Smooth muscle cell (in vitro differentiated cells): ENCODE data around the gene TTC22. TPM values are rescaled to one million over a fixed set of nuclear protein-coding genes. Genes with fewer than 3 reads are reported as not detected.

ENCODE experiments used
- DNase-seq: peaks from one replicate; lab custom pipeline; 2025; ENCODE audit not compliant: unreplicated experiment; lab: John Stamatoyannopoulos, UW
- H2AFZ ChIP-seq: fragments of 200-600 bp; sonication (generic); 2 replicates; pipeline ENCODE4 v1.6.0; 2016; ENCODE audit warnings: antibody characterized with exemption, low read depth, mild to moderate bottlenecking
- H3F3A ChIP-seq: fragments of 200-600 bp; sonication (generic); 2 replicates; pipeline ENCODE4 v1.6.0; 2017; ENCODE audit warnings: antibody characterized with exemption, low read depth
- H3K27ac ChIP-seq: fragments of 200-600 bp; sonication (generic); 2 replicates; pipeline ENCODE4 v1.5.1; 2016; ENCODE audit warnings: low read depth, mild to moderate bottlenecking
- H3K27me3 ChIP-seq: fragments of 200-600 bp; sonication (generic); 2 replicates; pipeline ENCODE4 v1.6.1; 2016; ENCODE audit warnings: low read depth, mild to moderate bottlenecking
- H3K36me3 ChIP-seq: fragments of 200-600 bp; sonication (generic); 2 replicates; pipeline ENCODE4 v1.5.1; 2016; ENCODE audit warnings: low read depth
- H3K4me1 ChIP-seq: fragments of 200-600 bp; sonication (generic); 2 replicates; pipeline ENCODE4 v1.5.1; 2016; ENCODE audit warnings: low read depth
- H3K4me2 ChIP-seq: fragments of 200-600 bp; sonication (generic); 2 replicates; pipeline ENCODE4 v1.6.0; 2016; ENCODE audit warnings: mild to moderate bottlenecking
- H3K4me3 ChIP-seq: fragments of 200-600 bp; sonication (generic); 2 replicates; pipeline ENCODE4 v1.5.1; 2016; ENCODE audit warnings: mild to moderate bottlenecking
- H3K79me2 ChIP-seq: fragments of 200-600 bp; sonication (generic); 2 replicates; pipeline ENCODE4 v1.6.0; 2016; ENCODE audit warnings: low read depth, mild to moderate bottlenecking
- H3K9ac ChIP-seq: fragments of 200-600 bp; sonication (generic); 2 replicates; pipeline ENCODE4 v1.6.0; 2016; ENCODE audit warnings: low read depth
- H3K9me3 ChIP-seq: fragments of 200-600 bp; sonication (generic); replicated peaks from 2 replicates; pipeline ENCODE4 v1.5.1; 2016; ENCODE audit warnings: low read depth
- H4K20me1 ChIP-seq: fragments of 200-600 bp; sonication (generic); 2 replicates; pipeline ENCODE4 v1.6.0; 2016; ENCODE audit warnings: low read depth
- CTCF ChIP-seq: fragments of 200-600 bp; sonication (generic); IDR thresholded peaks from 2 replicates; pipeline ENCODE4 v1.5.1; 2017; ENCODE audit warnings: borderline replicate concordance, mild to moderate bottlenecking, antibody characterized with exemption; ENCODE audit not compliant: insufficient read depth, poor library complexity, severe bottlenecking
- WGBS: methylation state at CpG from one replicate; pipeline ENCODE4 v1.1.7; 2016; ENCODE audit warnings: low lambda C conversion rate; 5-methylcytosine and 5-hydroxymethylcytosine counted together
- polyA plus RNA-seq: library from polyadenylated mRNA; unstranded; fragments of >200 nt; fragmentation: Nextera tagmentation; extraction: Ambion mirVana; gene quantifications from 2 replicates; pipeline ENCODE4 v1.2.1, GENCODE V29; 2016
- total RNA-seq: library from RNA; depleted of rRNA; stranded (reverse); fragments of >200 nt; gene quantifications from 2 replicates; pipeline ENCODE4 v1.2.3, GENCODE V29; 2014

Gene TTC22
- total and polyA plus RNA-seq, 2 experiments from 2014 or later: 0.50 to 1.3 TPM

DNA sequence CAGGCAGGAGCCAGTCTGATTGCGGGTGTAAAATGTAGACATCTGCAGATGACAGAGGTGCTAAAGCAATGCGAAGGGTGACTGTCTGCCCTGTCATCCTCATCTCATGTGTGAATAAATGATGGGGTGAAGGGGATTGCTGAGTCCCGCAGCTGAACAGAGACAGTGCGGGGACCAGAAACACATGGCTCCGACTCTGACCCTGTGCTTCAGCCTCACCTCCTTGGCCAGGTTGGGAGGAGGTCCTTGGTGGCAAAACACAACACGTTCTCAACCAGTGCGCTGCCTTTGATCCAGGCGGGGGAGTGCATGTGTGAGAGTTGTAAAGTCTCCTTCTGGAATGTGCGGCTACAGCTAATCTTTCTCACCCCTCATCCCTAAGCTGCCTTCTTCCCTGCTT, 32.0 kb upstream of the TTC22 start:
- Histone ChIP-seq H3K4me1 (no peaks in the 10 kb centered on the region), H3K4me2 (no peak overlapping the region), H3K27me3 (peaks cover 4% of the 10 kb centered on the region), H3K79me2 (no peaks in the 10 kb centered on the region), H3K9me3 (peaks cover 11% of the 10 kb centered on the region), H3F3A (no peaks in the 10 kb centered on the region), H4K20me1 (no peaks in the 10 kb centered on the region), H2AFZ (no peak overlapping the region), H3K27ac (no peak overlapping the region), H3K4me3 (no peak overlapping the region), H3K36me3 (no peaks in the 10 kb centered on the region), H3K9ac (no peak overlapping the region)
- TF ChIP-seq CTCF: no peak
- no peak for DNase-seq
- WGBS: 85% methylated on average over 9 of the region's 9 CpGs

- Histone ChIP-seq H3K4me1 (no peaks in the 10 kb centered on the region), H3K4me2 (no peak overlapping the region), H3K27ac (no peak overlapping the region), H3F3A (no peaks in the 10 kb centered on the region), H3K27me3 (no peaks in the 10 kb centered on the region), H3K9me3 (peaks cover 5% of the 10 kb centered on the region), H3K36me3 (no peaks in the 10 kb centered on the region), H3K4me3 (no peak overlapping the region), H3K9ac (no peak overlapping the region), H4K20me1 (no peaks in the 10 kb centered on the region), H3K79me2 (no peaks in the 10 kb centered on the region), H2AFZ (no peak overlapping the region)
- WGBS: 98% methylated on average over 4 of the region's 4 CpGs
- TF ChIP-seq CTCF: no peak
- DNase-seq: no peak
These were observed 25.2 kb upstream of the TTC22 start for GRCh38 chr1:54826226-54826816.

DNA sequence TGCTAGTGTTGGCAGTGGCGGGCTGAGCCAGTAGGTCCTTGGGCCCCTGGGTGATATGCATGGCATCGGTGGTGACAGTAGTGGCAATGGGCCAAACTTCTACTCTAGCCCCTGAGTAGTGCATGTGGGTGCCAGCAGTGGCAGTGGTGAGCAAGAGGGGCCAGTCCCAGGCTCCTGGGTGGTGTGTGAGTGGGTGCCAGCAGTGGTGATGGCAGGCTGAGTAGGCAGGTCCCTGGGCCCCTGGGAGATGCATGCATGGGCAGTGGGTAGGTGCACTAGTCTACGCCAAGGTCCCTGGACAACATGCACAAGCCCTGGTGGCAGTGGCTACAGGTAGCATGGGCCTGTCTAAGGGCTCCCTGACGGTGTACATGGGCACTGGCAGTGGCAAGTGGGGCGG, 24.6 kb upstream of the TTC22 start:
- no peak overlapping the region for H2AFZ ChIP-seq
- no peak for DNase-seq
- H3K4me3 ChIP-seq: no peak overlapping the region
- H3K9ac ChIP-seq: no peak overlapping the region
- no peaks in the 10 kb centered on the region for H3K36me3 ChIP-seq
- no peaks in the 10 kb centered on the region for H3F3A ChIP-seq
- no peaks in the 10 kb centered on the region for H4K20me1 ChIP-seq
- no peak for TF ChIP-seq CTCF
- no peak overlapping the region for H3K4me2 ChIP-seq
- 95% methylated on average over 5 of the region's 5 CpGs for WGBS
- peaks cover under 1% of the 10 kb centered on the region for H3K9me3 ChIP-seq
- no peaks in the 10 kb centered on the region for H3K79me2 ChIP-seq
- H3K4me1 ChIP-seq: no peaks in the 10 kb centered on the region
- H3K27me3 ChIP-seq: no peaks in the 10 kb centered on the region
- no peak overlapping the region for H3K27ac ChIP-seq

DNA sequence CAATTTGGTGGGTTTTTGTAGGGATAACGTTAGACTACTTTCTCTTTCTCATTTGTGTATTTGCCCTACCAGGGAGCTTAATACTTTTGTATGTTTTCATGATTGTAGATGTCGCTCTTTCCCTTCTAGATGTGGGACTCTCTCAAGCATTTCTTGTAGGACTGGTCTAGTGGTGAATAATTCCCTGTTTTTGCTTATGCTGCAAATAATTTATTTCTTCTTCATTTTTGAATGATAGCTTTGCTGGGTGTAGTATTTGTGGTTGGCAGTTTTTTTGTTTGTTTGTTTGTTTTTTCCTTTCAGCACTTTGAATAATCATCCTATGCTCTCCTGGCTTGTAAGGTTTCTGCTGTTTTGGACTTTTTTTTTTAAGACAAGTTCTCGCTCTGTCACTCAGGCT, 22.5 kb upstream of the TTC22 start:
- Histone ChIP-seq H3K27ac (no peak overlapping the region), H4K20me1 (no peaks in the 10 kb centered on the region), H3K4me3 (no peak overlapping the region), H3K79me2 (no peaks in the 10 kb centered on the region), H3K27me3 (no peaks in the 10 kb centered on the region), H3F3A (no peaks in the 10 kb centered on the region), H2AFZ (no peak overlapping the region), H3K9ac (no peak overlapping the region), H3K4me2 (no peak overlapping the region), H3K4me1 (no peaks in the 10 kb centered on the region), H3K9me3 (no peaks in the 10 kb centered on the region), H3K36me3 (no peaks in the 10 kb centered on the region)
- TF ChIP-seq CTCF: no peak
- DNase-seq: no peak
- WGBS: 82% methylated on average over 3 of the region's 3 CpGs
